ENCODE measurements around the gene KIF26B.

GRCh38 chr1:245751116-245751515 lies 596.3 kb downstream of the KIF26B start:
- TF ChIP-seq PATZ1 (CRISPR knock-in tag; IDR thresholded peaks at IDR 0.05; ENCODE audit: borderline replicate concordance) (no peak), ZNF70 (CRISPR knock-in tag; IDR thresholded peaks at IDR 0.05) (no peak), ISL1 (CRISPR knock-in tag; IDR thresholded peaks at IDR 0.05) (no peak), ZFP30 (CRISPR knock-in tag; IDR thresholded peaks at IDR 0.05) (no peak), ARNTL (CRISPR knock-in tag; IDR thresholded peaks at IDR 0.05; ENCODE audit: borderline replicate concordance, low read depth) (no peak), ZFP3 (CRISPR knock-in tag; IDR thresholded peaks at IDR 0.05) (no peak)

All from SK-N-SH treated with all-trans-retinoic acid at 6 μM for 48 hours (cell line).